GM23338 (cell line): ENCODE data around the gene ABHD6.

Source experiments
- EZH2 ChIP-seq: fragments of 200-600 bp; sonication (generic); IDR thresholded peaks from one replicate; pipeline ENCODE4 v1.8.0; 2017; ENCODE audit warnings: antibody characterized with exemption, mild to moderate bottlenecking, low read depth; ENCODE audit not compliant: unreplicated experiment
- POLR2AphosphoS5 ChIP-seq: IDR thresholded peaks from 2 replicates; pipeline ENCODE4 v1.6.1; 2016; ENCODE audit warnings: antibody characterized with exemption, low read depth
- TF ChIP-seq, protein P1 (sequence below), 2 experiments: fragments of 200-600 bp in 1 of 2; sonication (generic) in 1 of 2; conservative IDR thresholded peaks; 2 replicates each; pipeline versions ENCODE4 v1.5.1 to v1.6.1; 2016 to 2017; ENCODE audit warnings: antibody characterized with exemption in 2 of 2, low read depth in 2 of 2, mild to moderate bottlenecking in 2 of 2, moderate library complexity in 1 of 2

DNA sequence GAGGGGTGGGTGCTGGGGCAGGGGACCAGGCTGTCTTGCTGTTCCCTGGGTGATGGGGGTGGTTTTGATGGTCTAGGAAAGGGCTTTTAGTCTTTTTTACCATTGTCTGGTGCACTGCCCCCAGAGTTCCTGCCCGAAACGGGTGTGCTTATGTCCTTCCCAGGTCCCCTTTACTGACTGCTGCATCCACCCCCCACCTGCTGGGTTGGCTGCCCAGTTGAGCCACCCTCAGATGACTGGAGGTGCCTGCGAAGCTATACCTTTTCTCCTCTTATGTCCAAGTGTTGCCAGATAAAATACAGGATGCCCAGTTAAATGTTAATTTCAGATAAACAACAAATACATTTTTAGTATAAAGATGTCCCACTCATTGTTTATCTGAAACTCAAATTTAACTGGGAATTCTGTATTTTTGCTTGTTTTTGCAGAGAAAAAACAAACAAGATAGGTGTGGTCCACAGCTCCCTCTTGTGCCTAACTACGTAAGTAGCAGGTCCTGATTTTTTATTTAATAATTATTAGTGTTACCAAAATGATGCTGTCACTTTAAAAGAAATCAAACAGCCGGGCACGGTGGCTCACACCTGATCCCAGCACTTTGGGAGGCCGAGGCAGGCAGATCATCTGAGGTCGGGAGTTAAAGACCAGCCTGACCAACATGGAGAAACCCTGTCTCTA lies 62.4 kb downstream of the ABHD6 start:
- TF ChIP-seq, protein P1, sequence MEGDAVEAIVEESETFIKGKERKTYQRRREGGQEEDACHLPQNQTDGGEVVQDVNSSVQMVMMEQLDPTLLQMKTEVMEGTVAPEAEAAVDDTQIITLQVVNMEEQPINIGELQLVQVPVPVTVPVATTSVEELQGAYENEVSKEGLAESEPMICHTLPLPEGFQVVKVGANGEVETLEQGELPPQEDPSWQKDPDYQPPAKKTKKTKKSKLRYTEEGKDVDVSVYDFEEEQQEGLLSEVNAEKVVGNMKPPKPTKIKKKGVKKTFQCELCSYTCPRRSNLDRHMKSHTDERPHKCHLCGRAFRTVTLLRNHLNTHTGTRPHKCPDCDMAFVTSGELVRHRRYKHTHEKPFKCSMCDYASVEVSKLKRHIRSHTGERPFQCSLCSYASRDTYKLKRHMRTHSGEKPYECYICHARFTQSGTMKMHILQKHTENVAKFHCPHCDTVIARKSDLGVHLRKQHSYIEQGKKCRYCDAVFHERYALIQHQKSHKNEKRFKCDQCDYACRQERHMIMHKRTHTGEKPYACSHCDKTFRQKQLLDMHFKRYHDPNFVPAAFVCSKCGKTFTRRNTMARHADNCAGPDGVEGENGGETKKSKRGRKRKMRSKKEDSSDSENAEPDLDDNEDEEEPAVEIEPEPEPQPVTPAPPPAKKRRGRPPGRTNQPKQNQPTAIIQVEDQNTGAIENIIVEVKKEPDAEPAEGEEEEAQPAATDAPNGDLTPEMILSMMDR (conservative IDR thresholded peaks at IDR 0.05; ENCODE audit: low read depth in 2 of 2): peak; percentile 56 to 83
- TF ChIP-seq EZH2: no peak
- no peak for TF ChIP-seq POLR2AphosphoS5
